ENCODE measurements around the gene SRCIN1. TPM values are rescaled to one million over a fixed set of nuclear protein-coding genes. Genes with fewer than 3 reads are reported as not detected.

Gene SRCIN1
- total RNA-seq, 4 donors from 2014 or later, result 0.09 to 1.7 (median 1.3) TPM

DNA sequence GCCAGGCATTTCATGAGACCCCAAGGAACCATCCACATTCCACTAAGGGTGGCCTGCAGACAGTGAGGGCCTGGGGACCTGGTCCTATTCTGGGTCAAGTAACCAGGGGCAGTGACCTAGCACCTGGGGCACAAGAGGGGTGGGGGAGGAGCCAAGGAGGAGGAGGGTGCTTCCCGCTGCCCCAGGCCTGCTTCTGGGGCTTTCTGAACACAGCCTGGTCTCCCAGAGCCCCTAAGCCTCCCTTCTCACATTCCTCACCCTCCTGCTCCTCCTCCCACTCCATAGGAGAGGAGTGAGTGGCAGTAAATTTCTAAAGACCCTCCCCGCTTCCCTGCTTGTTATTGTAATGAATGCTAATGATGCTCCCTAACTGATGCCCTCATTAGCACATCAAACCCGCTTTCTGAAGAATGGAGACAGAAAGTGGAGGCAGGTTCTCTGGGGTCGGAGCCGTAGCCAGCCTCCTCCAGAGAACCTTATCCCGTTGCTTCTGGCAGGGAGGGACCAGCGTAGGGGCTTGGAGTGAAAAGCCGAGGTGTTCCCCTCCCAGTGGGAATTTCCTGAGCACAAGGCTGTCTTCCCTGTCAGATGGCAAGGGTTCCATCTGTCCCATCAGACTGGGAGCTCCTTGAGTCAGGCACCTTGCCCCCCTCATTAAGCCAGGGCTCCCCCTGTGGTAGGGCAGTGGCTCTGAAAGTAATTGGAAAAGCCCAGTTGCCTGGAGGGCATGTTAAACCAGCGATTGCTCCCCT lies 3.7 kb upstream of the SRCIN1 start:
- peaks cover 13 to 27% (median 15%) of the 10 kb centered on the region in 3 donors for H3K4me1 ChIP-seq
- H3K4me3 ChIP-seq, result no peak overlapping the region
- no peak for TF ChIP-seq POLR2A (IDR thresholded peaks at IDR 0.05)
- no peak for TF ChIP-seq CTCF (IDR thresholded peaks at IDR 0.05)
- no peaks in the 10 kb centered on the region for H3K36me3 ChIP-seq
- H3K27ac ChIP-seq, result no peak overlapping the region
- H3K9me3 ChIP-seq, result peaks cover 0 to 8% (median 7%) of the 10 kb centered on the region in 3 donors
- peaks cover 10 to 97% (median 17%) of the 10 kb centered on the region in 4 donors for H3K27me3 ChIP-seq
- intact Hi-C loops (cut with DNase I), result no loop called here
- DNase-seq, result no peak
- 47 to 55% methylated on average over 6 to 7 of the region's 9 CpGs for WGBS, 2 donors

DNA sequence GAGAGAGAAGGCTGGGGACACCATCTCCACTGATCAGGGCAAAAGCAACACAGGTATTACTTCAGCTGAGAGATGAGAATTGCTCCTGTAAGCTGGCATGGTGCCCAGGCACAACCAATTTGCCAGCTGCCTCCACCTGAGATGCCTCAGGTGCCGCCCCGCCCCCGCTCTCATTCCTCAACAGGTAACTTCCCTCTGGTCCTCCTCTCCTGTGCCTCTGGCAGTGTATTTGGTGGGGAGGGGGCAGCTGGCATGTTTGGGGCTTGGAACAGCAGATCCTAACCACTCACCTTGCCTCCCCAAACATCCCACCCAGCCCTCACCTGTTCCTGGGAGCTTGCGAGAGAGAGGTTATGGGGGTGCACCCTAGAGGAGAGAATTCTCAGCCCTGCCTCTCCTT lies 2.9 kb upstream of the SRCIN1 start:
- no peak for DNase-seq
- H3K4me1 ChIP-seq, result peaks cover 13 to 27% (median 15%) of the 10 kb centered on the region in 3 donors
- peaks cover 0 to 8% (median 7%) of the 10 kb centered on the region in 3 donors for H3K9me3 ChIP-seq
- H3K4me3 ChIP-seq, result no peak overlapping the region
- H3K27me3 ChIP-seq, result peaks cover 10 to 97% (median 19%) of the 10 kb centered on the region in 4 donors
- intact Hi-C loops (cut with DNase I), result no loop called here
- TF ChIP-seq POLR2A (IDR thresholded peaks at IDR 0.05) (no peak), CTCF (IDR thresholded peaks at IDR 0.05) (no peak)
- H3K36me3 ChIP-seq, result no peaks in the 10 kb centered on the region
- WGBS, 2 donors, result 18% methylated on average over 3 of the region's 4 CpGs; no CpG with 5 or more reads in 1 of the 2 donors
- no peak overlapping the region for H3K27ac ChIP-seq

GRCh38 chr17:38606646-38607611 lies 1.2 kb upstream of the SRCIN1 start:
- WGBS, 2 donors, result 11 to 27% methylated on average over 6 to 14 of the region's 30 CpGs
- Histone ChIP-seq H3K27ac (no peak overlapping the region), H3K27me3 (peaks cover 10 to 100% (median 19%) of the 10 kb centered on the region in 4 donors), H3K4me3 (peak overlapping the region; percentile 45 to 72 (median 60)), H3K36me3 (no peaks in the 10 kb centered on the region), H3K4me1 (peaks cover 15 to 33% (median 19%) of the 10 kb centered on the region in 3 donors), H3K9me3 (peaks cover 0 to 5% (median 4%) of the 10 kb centered on the region in 3 donors)
- no peak for DNase-seq
- intact Hi-C loops (cut with DNase I), result no loop called here
- no peak for TF ChIP-seq CTCF (IDR thresholded peaks at IDR 0.05)
- TF ChIP-seq POLR2A (IDR thresholded peaks at IDR 0.05), result no peak

GRCh38 chr17:38605411-38605840 lies 326 bp downstream of the SRCIN1 start:
- WGBS, 2 donors, result no CpG with 5 or more reads among the region's 44 CpGs
- TF ChIP-seq CTCF (IDR thresholded peaks at IDR 0.05) (no peak), POLR2A (IDR thresholded peaks at IDR 0.05) (no peak)
- peaks cover 15 to 37% (median 19%) of the 10 kb centered on the region in 3 donors for H3K4me1 ChIP-seq
- intact Hi-C loops (cut with DNase I), result no loop called here
- H3K36me3 ChIP-seq, result no peaks in the 10 kb centered on the region
- DNase-seq, result no peak
- H3K4me3 ChIP-seq, result peak overlapping the region in 3 of 4 donors; percentile 57 to 72 (median 62)
- no peak overlapping the region for H3K27ac ChIP-seq
- peaks cover 10 to 97% (median 19%) of the 10 kb centered on the region in 4 donors for H3K27me3 ChIP-seq
- H3K9me3 ChIP-seq, result no peaks in the 10 kb centered on the region
